Measurements from ENCODE around the gene CLASP1. TPM values are rescaled to one million over a fixed set of nuclear protein-coding genes. Genes with fewer than 3 reads are reported as not detected.
"Not testable (repeated sequence)": the region's sequence is repeated elsewhere in the genome, so short reads cannot be mapped to it uniquely, and the experiment has no call there.

Gene CLASP1
- polyA plus RNA-seq, 1 donor (not counting 4 experiments of a cell fraction or from before 2014, with no cell fraction given) = 16.7 TPM

DNA sequence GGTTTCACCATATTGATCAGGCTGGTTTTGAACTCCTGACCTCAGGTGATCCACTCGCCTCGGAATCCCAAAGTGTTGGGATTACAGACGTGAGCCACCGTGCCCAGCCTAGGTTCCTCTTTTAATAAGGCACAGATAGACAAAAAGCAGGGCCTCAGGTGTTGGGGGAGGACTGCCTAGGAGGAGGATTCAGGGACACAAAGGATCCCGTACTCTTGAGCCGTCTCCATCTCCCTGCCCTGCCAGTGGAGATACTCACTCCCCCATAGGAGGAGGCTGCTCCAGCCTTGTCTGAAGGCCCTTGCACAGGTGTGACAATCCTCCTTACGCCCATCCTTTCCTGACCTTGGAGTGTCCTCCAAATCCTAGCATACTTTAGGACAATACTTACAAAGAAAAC, 332.3 kb downstream of the CLASP1 start:
- FAIRE-seq (no peak), DNase-seq (ENCODE audit: low read depth, low spot score) (no peak)
- H3K9ac ChIP-seq (ENCODE audit: control insufficient read depth, extremely low read depth, insufficient read depth, low read length) = no peak overlapping the region
- no peaks in the 10 kb centered on the region for H3K36me3 ChIP-seq (ENCODE audit: control insufficient read depth in 2 of 2, extremely low read depth in 1 of 2, insufficient read depth in 2 of 2, low read length in 2 of 2)
- no peak overlapping the region for H2AFZ ChIP-seq (ENCODE audit: control insufficient read depth, low read length)
- no peaks in the 10 kb centered on the region for H3K4me1 ChIP-seq (ENCODE audit: control insufficient read depth, extremely low read depth, insufficient read depth, low read length)
- H3K27ac ChIP-seq (ENCODE audit: control insufficient read depth, insufficient read depth, low read length) = no peak overlapping the region
- H3K4me2 ChIP-seq (ENCODE audit: control insufficient read depth, extremely low read depth, insufficient read depth, low read depth, low read length) = no peak overlapping the region
- H3K4me3 ChIP-seq (ENCODE audit: control insufficient read depth in 2 of 3, extremely low read depth in 1 of 3, insufficient read depth in 2 of 3, low read depth in 1 of 3, low read length in 3 of 3) = no peak overlapping the region
- no peak for TF ChIP-seq EZH2 (IDR thresholded peaks at IDR 0.05; ENCODE audit: low read length)
- TF ChIP-seq, protein P1, sequence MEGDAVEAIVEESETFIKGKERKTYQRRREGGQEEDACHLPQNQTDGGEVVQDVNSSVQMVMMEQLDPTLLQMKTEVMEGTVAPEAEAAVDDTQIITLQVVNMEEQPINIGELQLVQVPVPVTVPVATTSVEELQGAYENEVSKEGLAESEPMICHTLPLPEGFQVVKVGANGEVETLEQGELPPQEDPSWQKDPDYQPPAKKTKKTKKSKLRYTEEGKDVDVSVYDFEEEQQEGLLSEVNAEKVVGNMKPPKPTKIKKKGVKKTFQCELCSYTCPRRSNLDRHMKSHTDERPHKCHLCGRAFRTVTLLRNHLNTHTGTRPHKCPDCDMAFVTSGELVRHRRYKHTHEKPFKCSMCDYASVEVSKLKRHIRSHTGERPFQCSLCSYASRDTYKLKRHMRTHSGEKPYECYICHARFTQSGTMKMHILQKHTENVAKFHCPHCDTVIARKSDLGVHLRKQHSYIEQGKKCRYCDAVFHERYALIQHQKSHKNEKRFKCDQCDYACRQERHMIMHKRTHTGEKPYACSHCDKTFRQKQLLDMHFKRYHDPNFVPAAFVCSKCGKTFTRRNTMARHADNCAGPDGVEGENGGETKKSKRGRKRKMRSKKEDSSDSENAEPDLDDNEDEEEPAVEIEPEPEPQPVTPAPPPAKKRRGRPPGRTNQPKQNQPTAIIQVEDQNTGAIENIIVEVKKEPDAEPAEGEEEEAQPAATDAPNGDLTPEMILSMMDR (optimal IDR thresholded peaks at IDR 0.05 in 1 of 3, IDR thresholded peaks at IDR 0.05 in 1 of 3, conservative IDR thresholded peaks at IDR 0.05 in 1 of 3; ENCODE audit: extremely low read depth in 1 of 3, insufficient read depth in 2 of 3, low read length in 3 of 3) = no peak
- no peaks in the 10 kb centered on the region for H3K79me2 ChIP-seq (ENCODE audit: control insufficient read depth, insufficient read depth, low read length)
- H3K9me3 ChIP-seq (ENCODE audit: control insufficient read depth, low read depth, low read length) = no peaks in the 10 kb centered on the region
- H3K9me1 ChIP-seq (ENCODE audit: control insufficient read depth, extremely low read depth, insufficient read depth, low read length) = no peaks in the 10 kb centered on the region
- H3K27me3 ChIP-seq (ENCODE audit: control insufficient read depth, extremely low read depth, insufficient read depth, low read length) = no peaks in the 10 kb centered on the region
- dilution Hi-C loops (cut with MboI; ENCODE audit: extremely low pct_ligation_motif_present, low sequenced_read_pairs) = no loop called here
- no peaks in the 10 kb centered on the region for H4K20me1 ChIP-seq (ENCODE audit: control insufficient read depth, extremely low read depth, insufficient read depth, low read length)

DNA sequence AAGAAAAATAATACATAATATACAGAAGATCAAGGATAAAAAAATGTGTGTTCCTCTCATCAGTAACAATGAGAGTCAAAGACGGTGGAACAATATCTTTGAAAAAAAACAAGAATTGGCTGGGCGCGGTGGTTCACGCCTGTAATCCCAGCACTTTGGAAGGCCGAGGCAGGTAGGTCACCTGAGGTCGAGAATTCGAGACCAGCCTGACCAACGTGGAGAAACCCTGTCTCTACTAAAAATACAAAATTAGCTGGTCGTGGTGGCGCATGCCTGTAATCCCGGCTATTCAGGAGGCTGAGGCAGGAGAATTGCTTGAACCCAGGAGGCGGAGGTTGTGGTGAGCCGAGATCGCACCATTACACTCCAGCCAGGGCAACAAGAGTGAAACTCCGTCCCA, 335.6 kb downstream of the CLASP1 start:
- H3K9me3 ChIP-seq (ENCODE audit: control insufficient read depth, low read depth, low read length); FAIRE-seq; H3K9ac ChIP-seq (ENCODE audit: control insufficient read depth, extremely low read depth, insufficient read depth, low read length); H3K4me2 ChIP-seq (ENCODE audit: control insufficient read depth, extremely low read depth, insufficient read depth, low read depth, low read length); H3K4me1 ChIP-seq (ENCODE audit: control insufficient read depth, extremely low read depth, insufficient read depth, low read length); H3K27ac ChIP-seq (ENCODE audit: control insufficient read depth, insufficient read depth, low read length); dilution Hi-C loops (cut with MboI; ENCODE audit: extremely low pct_ligation_motif_present, low sequenced_read_pairs); H2AFZ ChIP-seq (ENCODE audit: control insufficient read depth, low read length); H3K27me3 ChIP-seq (ENCODE audit: control insufficient read depth, extremely low read depth, insufficient read depth, low read length); H3K36me3 ChIP-seq (ENCODE audit: control insufficient read depth in 2 of 2, extremely low read depth in 1 of 2, insufficient read depth in 2 of 2, low read length in 2 of 2); H4K20me1 ChIP-seq (ENCODE audit: control insufficient read depth, extremely low read depth, insufficient read depth, low read length); DNase-seq (ENCODE audit: low read depth, low spot score); H3K9me1 ChIP-seq (ENCODE audit: control insufficient read depth, extremely low read depth, insufficient read depth, low read length); H3K4me3 ChIP-seq (ENCODE audit: control insufficient read depth in 2 of 3, extremely low read depth in 1 of 3, insufficient read depth in 2 of 3, low read depth in 1 of 3, low read length in 3 of 3); H3K79me2 ChIP-seq (ENCODE audit: control insufficient read depth, insufficient read depth, low read length): not testable (repeated sequence)

DNA sequence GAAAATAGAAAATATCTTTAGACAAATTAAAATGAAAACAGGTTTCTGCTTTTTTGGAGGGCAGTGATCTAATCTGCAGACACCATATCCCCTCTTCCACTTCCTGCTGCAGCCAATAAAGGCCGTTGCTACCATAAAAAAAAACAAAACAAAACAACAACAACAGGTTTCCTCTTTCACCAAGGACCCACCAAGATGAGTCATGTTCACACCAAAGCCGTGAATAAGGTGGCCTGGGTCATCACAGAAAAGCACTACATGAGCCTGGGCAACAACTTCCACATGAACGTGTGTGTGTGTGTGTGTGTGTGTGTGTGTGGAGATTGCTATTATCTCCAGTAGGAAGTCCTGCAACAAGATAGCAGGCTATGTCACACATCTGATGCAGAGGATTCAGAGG, 339.5 kb downstream of the CLASP1 start:
- no peak for DNase-seq (ENCODE audit: low read depth, low spot score)

More for the DNA sequence above, 339.5 kb downstream of the CLASP1 start:
- no peaks in the 10 kb centered on the region for H3K79me2 ChIP-seq (ENCODE audit: control insufficient read depth, insufficient read depth, low read length)
- no peaks in the 10 kb centered on the region for H3K4me1 ChIP-seq (ENCODE audit: control insufficient read depth, extremely low read depth, insufficient read depth, low read length)
- H4K20me1 ChIP-seq (ENCODE audit: control insufficient read depth, extremely low read depth, insufficient read depth, low read length) = no peaks in the 10 kb centered on the region
- H2AFZ ChIP-seq (ENCODE audit: control insufficient read depth, low read length) = no peak overlapping the region
- H3K27ac ChIP-seq (ENCODE audit: control insufficient read depth, insufficient read depth, low read length) = no peak overlapping the region
- no peak overlapping the region for H3K4me2 ChIP-seq (ENCODE audit: control insufficient read depth, extremely low read depth, insufficient read depth, low read depth, low read length)
- dilution Hi-C loops (cut with MboI; ENCODE audit: extremely low pct_ligation_motif_present, low sequenced_read_pairs) = no loop called here
- H3K4me3 ChIP-seq (ENCODE audit: control insufficient read depth in 2 of 3, extremely low read depth in 1 of 3, insufficient read depth in 2 of 3, low read depth in 1 of 3, low read length in 3 of 3) = no peak overlapping the region
- TF ChIP-seq EZH2 (IDR thresholded peaks at IDR 0.05; ENCODE audit: low read length) = no peak
- TF ChIP-seq, protein P1 (optimal IDR thresholded peaks at IDR 0.05 in 1 of 3, IDR thresholded peaks at IDR 0.05 in 1 of 3, conservative IDR thresholded peaks at IDR 0.05 in 1 of 3; ENCODE audit: extremely low read depth in 1 of 3, insufficient read depth in 2 of 3, low read length in 3 of 3) = no peak
- H3K9me1 ChIP-seq (ENCODE audit: control insufficient read depth, extremely low read depth, insufficient read depth, low read length) = no peaks in the 10 kb centered on the region
- no peaks in the 10 kb centered on the region for H3K36me3 ChIP-seq (ENCODE audit: control insufficient read depth in 2 of 2, extremely low read depth in 1 of 2, insufficient read depth in 2 of 2, low read length in 2 of 2)
- H3K9ac ChIP-seq (ENCODE audit: control insufficient read depth, extremely low read depth, insufficient read depth, low read length) = no peak overlapping the region
- peaks cover 7% of the 10 kb centered on the region for H3K27me3 ChIP-seq (ENCODE audit: control insufficient read depth, extremely low read depth, insufficient read depth, low read length)
- no peak for FAIRE-seq
- no peaks in the 10 kb centered on the region for H3K9me3 ChIP-seq (ENCODE audit: control insufficient read depth, low read depth, low read length)

Data from keratinocyte (primary cell).